Cardiac muscle cell (in vitro differentiated cells and primary cell): ENCODE measurements around the gene TMEM132C. TPM values are rescaled to one million over a fixed set of nuclear protein-coding genes. Genes with fewer than 3 reads are reported as not detected.

Source experiments
- DNase-seq, 2 donors: peaks; one replicate each; pipeline versions ENCODE4 v3.0.0 to v3.0.0-alpha.2; 2010 to 2017; ENCODE audit warnings: low read depth in 1 of 2, low spot score in 1 of 2
- H3K27ac ChIP-seq: fragments of 200-600 bp; sonication (generic); 2 replicates; pipeline ENCODE4 v1.5.1; 2016
- H3K27me3 ChIP-seq: fragments of 200-600 bp; sonication (generic); 2 replicates; pipeline ENCODE4 v1.6.0; 2016; ENCODE audit warnings: control low read depth
- H3K36me3 ChIP-seq: fragments of 200-600 bp; sonication (generic); 2 replicates; pipeline ENCODE4 v1.5.1; 2016; ENCODE audit warnings: control low read depth
- H3K4me1 ChIP-seq: fragments of 200-600 bp; sonication (generic); 2 replicates; pipeline ENCODE4 v1.8.1; 2017; ENCODE audit warnings: low read depth, mild to moderate bottlenecking, mixed run types
- H3K4me3 ChIP-seq: fragments of 200-600 bp; sonication (generic); 2 replicates; pipeline ENCODE4 v1.5.1; 2016; ENCODE audit warnings: mild to moderate bottlenecking
- H3K9me3 ChIP-seq: fragments of 200-600 bp; sonication (generic); 2 replicates; pipeline ENCODE4 v1.5.1; 2017; ENCODE audit warnings: low read depth, mild to moderate bottlenecking, control low read depth
- CTCF ChIP-seq: IDR thresholded peaks from 2 replicates; pipeline ENCODE4 v1.5.1; 2012; ENCODE audit warnings: low read depth, mild to moderate bottlenecking, low read length
- polyA plus RNA-seq: library from polyadenylated mRNA; unstranded; fragments of >200 nt; fragmentation: Nextera tagmentation; extraction: Ambion mirVana; gene quantifications from 2 replicates; pipeline ENCODE4 v1.2.1, GENCODE V29; 2016
- total RNA-seq: library from RNA; depleted of rRNA; stranded (reverse); fragments of >200 nt; gene quantifications from 2 replicates; pipeline ENCODE4 v1.2.3, GENCODE V29; 2016

Gene TMEM132C
- total RNA-seq (1.8 and 3.9 TPM in 2 replicates), polyA plus RNA-seq (1.6 and 2.5 TPM in 2 replicates)

- H3K4me3 ChIP-seq, result peak within 1 kb of the TSS; percentile 47
- H3K4me1 ChIP-seq, result peaks cover 14% of the 10 kb centered on the region
- no peaks in the 10 kb centered on the region for H3K9me3 ChIP-seq
- H3K27ac ChIP-seq, result no peak within 1 kb of the TSS
- no peak for TF ChIP-seq CTCF
- H3K27me3 ChIP-seq, result peaks cover 80% of the 10 kb centered on the region
- peak in 1 of 2 donors; percentile 47 for DNase-seq
- H3K36me3 ChIP-seq, result no peaks in the 10 kb centered on the region
Observed at GRCh38 chr12:128267131-128267622, at the start of gene TMEM132C. Gene TMEM132C (plus strand): TSS chr12:128267170. CDS start chr12:128267403, 233 bp downstream.

DNA sequence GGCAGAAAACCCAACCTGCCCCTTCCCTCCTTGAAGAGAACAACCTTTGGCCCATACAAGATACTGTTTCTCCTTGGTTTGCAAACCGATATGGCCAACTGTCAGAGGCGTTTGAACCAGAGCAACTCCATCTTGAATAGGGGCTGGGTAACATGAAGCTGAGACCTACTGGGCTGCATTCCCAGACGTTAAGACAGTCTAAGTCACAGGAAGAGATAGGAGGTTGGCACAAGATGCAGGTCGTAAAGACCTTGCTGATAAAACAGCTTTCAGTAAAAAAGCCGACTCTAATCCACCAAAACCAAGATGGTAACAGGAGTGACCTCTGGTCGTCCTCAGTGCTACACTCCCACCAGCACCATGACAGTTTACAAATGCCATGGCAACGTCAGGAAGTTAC, 42.7 kb upstream of the TMEM132C start:
- Histone ChIP-seq H3K36me3 (no peaks in the 10 kb centered on the region), H3K27ac (no peak overlapping the region), H3K4me3 (no peak overlapping the region), H3K4me1 (no peaks in the 10 kb centered on the region), H3K9me3 (no peaks in the 10 kb centered on the region), H3K27me3 (peaks cover 10% of the 10 kb centered on the region)
- no peak for TF ChIP-seq CTCF
- no peak for DNase-seq

DNA sequence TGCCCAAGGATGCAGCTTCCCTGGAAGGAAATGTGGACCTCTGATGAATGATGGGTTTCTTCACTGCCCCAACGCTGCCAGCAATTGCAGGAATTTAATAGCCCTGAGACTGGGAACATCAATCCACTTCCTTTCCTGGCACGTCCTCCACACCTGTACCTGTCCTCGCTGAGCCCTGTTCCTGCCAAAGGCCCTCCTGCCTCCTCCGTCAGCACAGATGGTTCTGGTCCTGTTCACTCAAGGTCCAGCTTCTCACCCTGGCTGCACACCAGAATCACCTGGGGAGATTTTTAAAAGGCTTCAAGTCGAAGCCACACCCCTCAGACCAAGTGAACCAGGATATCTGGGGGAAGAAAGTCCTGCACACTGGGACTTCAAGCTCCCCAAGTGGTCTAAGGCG, 38.4 kb upstream of the TMEM132C start:
- no peak for DNase-seq
- H3K27ac ChIP-seq, result no peak overlapping the region
- no peak overlapping the region for H3K4me3 ChIP-seq
- no peaks in the 10 kb centered on the region for H3K36me3 ChIP-seq
- peaks cover 10% of the 10 kb centered on the region for H3K27me3 ChIP-seq
- H3K9me3 ChIP-seq, result no peaks in the 10 kb centered on the region
- no peak for TF ChIP-seq CTCF
- H3K4me1 ChIP-seq, result no peaks in the 10 kb centered on the region

GRCh38 chr12:128235635-128236417, 31.1 kb upstream of the TMEM132C start:
- Histone ChIP-seq H3K36me3 (no peaks in the 10 kb centered on the region), H3K4me3 (no peak overlapping the region), H3K4me1 (no peaks in the 10 kb centered on the region), H3K27me3 (no peaks in the 10 kb centered on the region), H3K9me3 (no peaks in the 10 kb centered on the region), H3K27ac (no peak overlapping the region)
- no peak for TF ChIP-seq CTCF
- DNase-seq, result no peak

- no peaks in the 10 kb centered on the region for H3K36me3 ChIP-seq
- no peaks in the 10 kb centered on the region for H3K4me1 ChIP-seq
- H3K9me3 ChIP-seq, result no peaks in the 10 kb centered on the region
- no peak overlapping the region for H3K4me3 ChIP-seq
- no peak for TF ChIP-seq CTCF
- H3K27ac ChIP-seq, result no peak overlapping the region
- DNase-seq, result no peak
- no peaks in the 10 kb centered on the region for H3K27me3 ChIP-seq
Observed at GRCh38 chr12:128236525-128236924, 30.4 kb upstream of the TMEM132C start.
